Ishikawa (cell line): ENCODE measurements around the gene RPS24.

ENCODE experiments used
- CEBPB ChIP-seq: IDR thresholded peaks from 2 replicates; pipeline ENCODE4 v1.6.1; 2012
- CREB1 ChIP-seq: IDR thresholded peaks from 2 replicates; pipeline ENCODE4 v1.6.1; 2012; ENCODE audit warnings: low read depth
- EGR1 ChIP-seq: IDR thresholded peaks from 2 replicates; pipeline ENCODE4 v1.6.1; 2012
- EP300 ChIP-seq: IDR thresholded peaks from 2 replicates; pipeline ENCODE4 v1.6.1; 2012; ENCODE audit warnings: borderline replicate concordance
- FOXM1 ChIP-seq: IDR thresholded peaks from 2 replicates; pipeline ENCODE4 v1.6.1; 2012; ENCODE audit warnings: low read depth, borderline replicate concordance
- NFIC ChIP-seq: IDR thresholded peaks from 2 replicates; pipeline ENCODE4 v1.6.1; 2012
- RAD21 ChIP-seq: IDR thresholded peaks from 2 replicates; pipeline ENCODE4 v1.6.1; 2012; ENCODE audit warnings: low read depth
- TAF1 ChIP-seq: IDR thresholded peaks from 2 replicates; pipeline ENCODE4 v1.6.1; 2012; ENCODE audit warnings: low read depth, mild to moderate bottlenecking
- TCF12 ChIP-seq: IDR thresholded peaks from 2 replicates; pipeline ENCODE4 v1.6.1; 2012; ENCODE audit warnings: low read depth
- TEAD4 ChIP-seq: IDR thresholded peaks from 2 replicates; pipeline ENCODE4 v1.6.1; 2012
- YY1 ChIP-seq: IDR thresholded peaks from 2 replicates; pipeline ENCODE4 v1.6.1; 2012; ENCODE audit warnings: low read depth
- ZBTB7A ChIP-seq: IDR thresholded peaks from 2 replicates; pipeline ENCODE4 v1.6.1; 2012; ENCODE audit warnings: low read depth
- TF ChIP-seq, protein P1 (sequence below): IDR thresholded peaks from 2 replicates; pipeline ENCODE4 v1.6.1; 2012
- TF ChIP-seq, protein P2 (sequence below): IDR thresholded peaks from 2 replicates; pipeline ENCODE4 v1.6.1; 2012
- TF ChIP-seq, protein P3 (sequence below): IDR thresholded peaks from 2 replicates; pipeline ENCODE4 v1.6.1; 2012; ENCODE audit warnings: low read depth, mild to moderate bottlenecking

Gene RPS24

DNA sequence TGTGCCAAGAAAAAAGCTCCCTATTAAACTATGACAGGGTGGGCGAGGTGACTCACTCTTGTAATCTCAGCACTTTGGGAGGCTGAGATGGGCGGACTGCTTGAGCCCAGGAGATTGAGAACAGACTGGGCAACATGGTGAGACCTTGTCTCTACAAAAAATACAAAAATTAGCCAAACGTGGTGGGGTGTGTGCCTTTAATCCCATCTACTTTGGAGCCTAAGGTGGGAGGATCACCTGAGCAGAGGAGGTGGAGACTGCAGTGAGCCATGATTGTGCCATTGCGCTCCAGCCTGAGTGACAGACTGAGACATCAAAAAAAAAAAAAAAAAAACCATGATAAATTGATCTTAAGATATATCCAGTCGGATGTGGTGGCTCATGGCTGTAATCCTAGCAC is 15.8 kb upstream of the RPS24 start:
- TF ChIP-seq ZBTB7A = no peak
- TF ChIP-seq FOXM1 = no peak
- TF ChIP-seq CEBPB = no peak
- TF ChIP-seq TEAD4 = no peak
- TF ChIP-seq, protein P1, sequence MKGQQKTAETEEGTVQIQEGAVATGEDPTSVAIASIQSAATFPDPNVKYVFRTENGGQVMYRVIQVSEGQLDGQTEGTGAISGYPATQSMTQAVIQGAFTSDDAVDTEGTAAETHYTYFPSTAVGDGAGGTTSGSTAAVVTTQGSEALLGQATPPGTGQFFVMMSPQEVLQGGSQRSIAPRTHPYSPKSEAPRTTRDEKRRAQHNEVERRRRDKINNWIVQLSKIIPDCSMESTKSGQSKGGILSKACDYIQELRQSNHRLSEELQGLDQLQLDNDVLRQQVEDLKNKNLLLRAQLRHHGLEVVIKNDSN = no peak
- no peak for TF ChIP-seq YY1
- TF ChIP-seq TAF1 = no peak
- TF ChIP-seq RAD21 = no peak

DNA sequence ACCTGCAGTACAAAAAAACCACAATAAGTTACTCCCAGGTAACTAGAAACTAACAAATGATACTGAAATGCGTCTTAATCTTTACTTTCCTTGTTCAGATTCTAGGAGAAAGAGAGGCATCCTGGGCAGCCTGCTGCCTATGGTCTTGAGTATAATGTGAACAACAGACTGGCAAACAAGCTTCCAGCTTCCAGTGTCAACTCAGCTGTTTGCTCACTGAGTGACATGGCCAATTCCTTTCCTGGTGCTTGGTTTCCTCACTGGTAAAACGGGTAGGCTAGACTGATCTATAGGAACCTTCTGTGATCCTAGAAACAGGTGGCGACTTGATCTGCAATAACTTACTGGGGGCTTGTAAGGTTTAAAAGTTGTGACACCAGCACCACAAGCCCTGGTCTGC is 14.4 kb upstream of the RPS24 start:
- TF ChIP-seq TEAD4 (no peak), EGR1 (no peak), ZBTB7A (no peak), TCF12 (no peak), YY1 (no peak), FOXM1 (no peak), TAF1 (no peak), NFIC (no peak)
- TF ChIP-seq, protein P1 = no peak
- TF ChIP-seq, protein P2, sequence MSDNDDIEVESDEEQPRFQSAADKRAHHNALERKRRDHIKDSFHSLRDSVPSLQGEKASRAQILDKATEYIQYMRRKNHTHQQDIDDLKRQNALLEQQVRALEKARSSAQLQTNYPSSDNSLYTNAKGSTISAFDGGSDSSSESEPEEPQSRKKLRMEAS = no peak

DNA sequence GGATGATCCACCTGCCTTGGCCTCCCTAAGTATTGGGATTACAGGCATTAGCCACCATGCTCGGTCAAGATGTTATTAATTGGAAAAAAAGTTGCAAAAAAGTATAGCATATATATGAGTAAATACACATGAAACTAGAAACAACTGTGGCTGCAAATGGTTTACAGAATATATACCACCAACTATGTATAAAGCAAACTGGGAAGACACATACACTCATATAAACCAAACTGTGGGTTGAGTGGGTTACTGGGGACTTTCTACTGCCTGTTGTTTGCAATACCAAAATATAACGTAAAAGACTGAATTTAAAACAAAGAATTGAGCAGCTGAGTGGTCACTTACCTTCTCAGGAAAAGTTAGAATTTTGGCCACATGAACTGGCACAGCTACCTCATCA is 12.5 kb upstream of the RPS24 start:
- TF ChIP-seq NFIC = no peak

DNA sequence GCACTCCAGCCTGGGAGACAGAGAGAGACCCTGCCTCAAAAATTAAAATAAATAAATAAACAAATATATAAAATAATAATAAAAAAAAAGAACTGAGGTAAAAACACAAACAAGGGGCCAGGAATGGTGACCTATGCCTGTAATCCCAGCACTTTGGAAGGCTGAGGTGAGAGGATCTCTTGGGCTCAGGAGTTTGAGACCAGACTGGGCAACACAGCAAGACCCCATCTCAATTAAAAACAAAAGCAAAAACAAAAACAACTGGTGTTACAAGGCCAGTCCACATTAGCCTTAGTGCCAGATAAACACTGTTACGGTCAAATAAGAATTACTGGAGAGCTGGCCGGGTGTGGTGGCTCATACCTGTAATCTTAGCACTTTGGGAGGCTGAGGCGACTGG is 9.9 kb upstream of the RPS24 start:
- no peak for TF ChIP-seq TEAD4
- no peak for TF ChIP-seq ZBTB7A
- no peak for TF ChIP-seq EGR1
- TF ChIP-seq, protein P3, sequence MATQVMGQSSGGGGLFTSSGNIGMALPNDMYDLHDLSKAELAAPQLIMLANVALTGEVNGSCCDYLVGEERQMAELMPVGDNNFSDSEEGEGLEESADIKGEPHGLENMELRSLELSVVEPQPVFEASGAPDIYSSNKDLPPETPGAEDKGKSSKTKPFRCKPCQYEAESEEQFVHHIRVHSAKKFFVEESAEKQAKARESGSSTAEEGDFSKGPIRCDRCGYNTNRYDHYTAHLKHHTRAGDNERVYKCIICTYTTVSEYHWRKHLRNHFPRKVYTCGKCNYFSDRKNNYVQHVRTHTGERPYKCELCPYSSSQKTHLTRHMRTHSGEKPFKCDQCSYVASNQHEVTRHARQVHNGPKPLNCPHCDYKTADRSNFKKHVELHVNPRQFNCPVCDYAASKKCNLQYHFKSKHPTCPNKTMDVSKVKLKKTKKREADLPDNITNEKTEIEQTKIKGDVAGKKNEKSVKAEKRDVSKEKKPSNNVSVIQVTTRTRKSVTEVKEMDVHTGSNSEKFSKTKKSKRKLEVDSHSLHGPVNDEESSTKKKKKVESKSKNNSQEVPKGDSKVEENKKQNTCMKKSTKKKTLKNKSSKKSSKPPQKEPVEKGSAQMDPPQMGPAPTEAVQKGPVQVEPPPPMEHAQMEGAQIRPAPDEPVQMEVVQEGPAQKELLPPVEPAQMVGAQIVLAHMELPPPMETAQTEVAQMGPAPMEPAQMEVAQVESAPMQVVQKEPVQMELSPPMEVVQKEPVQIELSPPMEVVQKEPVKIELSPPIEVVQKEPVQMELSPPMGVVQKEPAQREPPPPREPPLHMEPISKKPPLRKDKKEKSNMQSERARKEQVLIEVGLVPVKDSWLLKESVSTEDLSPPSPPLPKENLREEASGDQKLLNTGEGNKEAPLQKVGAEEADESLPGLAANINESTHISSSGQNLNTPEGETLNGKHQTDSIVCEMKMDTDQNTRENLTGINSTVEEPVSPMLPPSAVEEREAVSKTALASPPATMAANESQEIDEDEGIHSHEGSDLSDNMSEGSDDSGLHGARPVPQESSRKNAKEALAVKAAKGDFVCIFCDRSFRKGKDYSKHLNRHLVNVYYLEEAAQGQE = no peak
- TF ChIP-seq CREB1 = no peak
- TF ChIP-seq FOXM1 = no peak

DNA sequence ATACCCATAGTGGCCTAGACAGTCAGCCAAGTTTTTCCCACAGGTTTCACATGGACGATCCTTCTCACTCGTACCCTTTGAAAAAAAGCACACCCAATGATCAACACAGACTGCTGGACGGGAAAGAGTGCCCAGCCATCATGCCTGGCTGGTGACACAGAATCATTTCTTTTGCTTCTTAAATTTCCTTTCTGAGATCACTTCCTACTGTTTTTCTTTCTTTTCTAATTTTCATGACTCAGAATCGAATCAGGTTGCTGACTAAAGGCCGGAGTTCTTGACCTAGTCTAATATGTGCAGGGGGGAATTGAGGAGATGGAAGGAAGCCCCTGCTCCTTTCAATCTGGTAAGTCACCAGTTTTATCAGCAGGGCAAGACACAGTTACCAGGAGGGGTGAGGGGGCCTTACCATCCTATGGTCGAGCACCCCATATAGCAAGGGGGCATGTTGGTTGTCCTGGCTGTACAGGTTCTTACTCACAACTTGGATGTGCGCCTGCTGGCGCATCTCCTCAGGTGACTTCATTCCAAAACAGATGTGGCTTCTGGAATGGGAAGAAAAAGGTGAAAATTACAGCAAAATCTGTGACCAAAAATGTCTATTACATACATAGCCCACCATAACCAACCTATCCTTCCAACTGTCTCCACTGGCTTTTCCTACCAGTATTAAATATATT is 7.8 kb upstream of the RPS24 start:
- TF ChIP-seq TAF1 = no peak
- TF ChIP-seq NFIC = peak; percentile 29; the same call in 1 of the 2 replicates
- no peak for TF ChIP-seq YY1

DNA sequence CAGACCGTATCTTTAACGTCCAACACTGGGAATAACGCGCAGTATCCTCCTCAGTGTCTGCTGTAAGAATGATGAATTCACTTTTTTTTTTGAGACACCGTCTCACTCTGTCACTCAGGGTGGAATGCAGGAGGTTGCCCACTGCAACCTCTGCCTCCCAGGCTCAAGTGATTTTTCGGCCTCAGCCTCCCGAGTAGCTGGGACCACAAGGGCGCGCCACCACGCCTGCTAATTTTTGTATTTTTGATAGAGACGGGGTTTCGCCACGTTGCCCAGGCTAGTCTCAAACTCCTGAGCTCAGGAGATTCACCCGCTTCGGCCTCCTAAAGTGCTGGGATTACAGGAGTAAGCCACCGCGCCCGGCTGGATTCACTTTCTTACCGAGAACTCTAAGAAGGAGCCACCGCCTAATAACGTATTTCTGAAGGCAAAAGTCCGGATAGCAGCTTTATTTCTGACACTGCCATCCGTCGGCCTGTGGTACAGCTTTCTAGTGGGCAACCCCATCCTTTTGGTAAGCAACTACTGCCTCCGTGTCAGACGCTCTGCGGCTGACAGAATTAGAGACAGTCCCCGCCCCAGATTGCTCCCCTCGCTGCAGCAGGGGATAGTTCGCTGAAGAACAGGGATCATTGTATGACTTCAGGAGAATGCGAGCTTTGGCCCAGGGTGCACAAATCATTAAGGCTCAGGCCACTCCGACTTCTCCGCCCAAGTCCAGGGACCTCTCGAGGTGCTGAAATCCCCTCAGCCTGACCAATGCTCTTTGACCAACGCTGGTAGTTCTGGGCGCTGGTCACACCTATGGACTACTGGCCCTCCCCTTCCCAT is 5.0 kb upstream of the RPS24 start:
- TF ChIP-seq, protein P3 = no peak
- TF ChIP-seq EGR1 = no peak
- TF ChIP-seq NFIC = no peak
- TF ChIP-seq, protein P1 = no peak
- TF ChIP-seq CREB1 = no peak
- TF ChIP-seq EP300 = no peak
- TF ChIP-seq TCF12 = no peak
- no peak for TF ChIP-seq RAD21
- TF ChIP-seq TEAD4 = no peak
- TF ChIP-seq YY1 = no peak
- TF ChIP-seq FOXM1 = no peak
